Measurements from ENCODE around the gene KCNT1.

DNA sequence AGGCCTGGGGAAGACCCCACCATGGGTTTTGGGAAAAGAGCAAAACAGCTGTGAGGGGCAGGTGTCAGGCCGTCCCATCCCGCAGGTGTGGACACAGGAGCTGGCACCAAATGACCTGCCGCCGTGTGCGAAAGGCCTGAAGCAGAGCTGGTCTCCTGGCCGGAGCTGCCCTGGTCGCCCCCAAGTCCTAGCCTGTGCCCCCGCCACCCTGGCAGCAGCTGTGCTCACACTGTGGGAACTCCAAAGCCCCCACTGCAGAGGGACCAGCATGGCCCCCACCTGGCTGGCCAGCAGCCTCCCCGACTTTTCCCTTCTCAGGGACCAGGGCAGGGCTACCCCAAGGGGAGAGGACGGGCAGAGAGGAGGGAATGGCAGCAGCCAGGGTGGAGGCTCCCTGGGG is 88.4 kb downstream of the KCNT1 start:
- TF ChIP-seq, protein P1, sequence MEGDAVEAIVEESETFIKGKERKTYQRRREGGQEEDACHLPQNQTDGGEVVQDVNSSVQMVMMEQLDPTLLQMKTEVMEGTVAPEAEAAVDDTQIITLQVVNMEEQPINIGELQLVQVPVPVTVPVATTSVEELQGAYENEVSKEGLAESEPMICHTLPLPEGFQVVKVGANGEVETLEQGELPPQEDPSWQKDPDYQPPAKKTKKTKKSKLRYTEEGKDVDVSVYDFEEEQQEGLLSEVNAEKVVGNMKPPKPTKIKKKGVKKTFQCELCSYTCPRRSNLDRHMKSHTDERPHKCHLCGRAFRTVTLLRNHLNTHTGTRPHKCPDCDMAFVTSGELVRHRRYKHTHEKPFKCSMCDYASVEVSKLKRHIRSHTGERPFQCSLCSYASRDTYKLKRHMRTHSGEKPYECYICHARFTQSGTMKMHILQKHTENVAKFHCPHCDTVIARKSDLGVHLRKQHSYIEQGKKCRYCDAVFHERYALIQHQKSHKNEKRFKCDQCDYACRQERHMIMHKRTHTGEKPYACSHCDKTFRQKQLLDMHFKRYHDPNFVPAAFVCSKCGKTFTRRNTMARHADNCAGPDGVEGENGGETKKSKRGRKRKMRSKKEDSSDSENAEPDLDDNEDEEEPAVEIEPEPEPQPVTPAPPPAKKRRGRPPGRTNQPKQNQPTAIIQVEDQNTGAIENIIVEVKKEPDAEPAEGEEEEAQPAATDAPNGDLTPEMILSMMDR (IDR thresholded peaks at IDR 0.05; ENCODE audit: low read depth, low read length) = no peak
- TF ChIP-seq EZH2phosphoT487 (IDR thresholded peaks at IDR 0.05; ENCODE audit: low read depth) = no peak

All from OCI-LY3 (cell line).